Measurements from ENCODE around the gene CLASRP. TPM values are rescaled to one million over a fixed set of nuclear protein-coding genes. Genes with fewer than 3 reads are reported as not detected.

Gene CLASRP
- total RNA-seq, 1 experiment from 2014 or later, result 79.9 TPM

- Histone ChIP-seq H3K4me1 (ENCODE audit: control insufficient read depth in 1 of 2, insufficient read depth in 2 of 2, low read length in 2 of 2) (peaks cover 0 to 2% of the 10 kb centered on the region in 2 experiments; a peak in 1 of 4 replicates), H3K36me3 (ENCODE audit: control insufficient read depth in 1 of 2, insufficient read depth in 2 of 2, low read length in 2 of 2) (peaks cover 14 to 23% of the 10 kb centered on the region in 2 experiments; a peak in 3 of 4 replicates), H3K4me2 (ENCODE audit: low read length) (no peak overlapping the region), H4K20me1 (ENCODE audit: insufficient read depth) (no peaks in the 10 kb centered on the region), H3K79me2 (ENCODE audit: insufficient read depth, low read length) (peaks cover 10% of the 10 kb centered on the region; the same call in 1 of the 2 replicates), H3K9me2 (ENCODE audit: insufficient read depth) (no peaks in the 10 kb centered on the region), H3K27ac (ENCODE audit: low read depth, low read length) (peak overlapping the region; percentile 22; the same call in 1 of the 2 replicates), H3K4me3 (replicated peaks in 1 of 2; ENCODE audit: low read depth in 1 of 2, low read length in 2 of 2) (no peak overlapping the region), H3K9me3 (ENCODE audit: control insufficient read depth in 1 of 2, insufficient read depth in 1 of 2, low read depth in 1 of 2, low read length in 2 of 2) (no peaks in the 10 kb centered on the region), H3K27me3 (ENCODE audit: insufficient read depth, low read length) (no peaks in the 10 kb centered on the region), H2AFZ (ENCODE audit: low read depth, low read length, poor library complexity, severe bottlenecking) (no peak overlapping the region), H3K9ac (ENCODE audit: low read length) (no peak overlapping the region)
- intact Hi-C loops (cut with micrococcal nuclease), result no loop called here
- RAD21 ChIA-PET (ENCODE audit: low non-redundant PET in 1 of 2, low total read pairs in 2 of 2, uncharacterized antibody in 2 of 2, unreplicated experiment in 2 of 2), result no interaction called here
- BruUV-seq (replicated peaks), result no TSS peak
- DNase-seq (ENCODE audit: low read depth, low spot score) (no peak), ATAC-seq (peak; percentile 83)
- POLR2A ChIA-PET, result interaction anchor here (1.2 kb wide), 1 partner anchor 10 kb away, joined by 3 read pairs; the partner anchor contains the start of gene GEMIN7
- TF ChIP-seq YY1 (IDR thresholded peaks at IDR 0.05; ENCODE audit: extremely low read depth, insufficient replicate concordance, low read depth, low read length), result no peak
- TF ChIP-seq FOSL1 (IDR thresholded peaks at IDR 0.05; ENCODE audit: low read depth), result no peak
- no peak for TF ChIP-seq REST (IDR thresholded peaks at IDR 0.05; ENCODE audit: low read depth)
- no peak for TF ChIP-seq SP1 (IDR thresholded peaks at IDR 0.05; ENCODE audit: low read depth)
- no peak for TF ChIP-seq MAX (IDR thresholded peaks at IDR 0.05)
- TF ChIP-seq ZFX (IDR thresholded peaks at IDR 0.05), result no peak
- CTCF ChIA-PET, result no interaction called here
Observed at GRCh38 chr19:45069056-45069455, 30.2 kb downstream of the CLASRP start.

All from HCT116 (cell line).